B cell (primary cell): ENCODE results near the gene JPH3.

Experiments used
- CTCF ChIP-seq: fragments of 200-600 bp; IDR thresholded peaks from one replicate; pipeline ENCODE4 v1.8.0; 2022; ENCODE audit warnings: antibody characterized with exemption, mild to moderate bottlenecking
- EZH2 ChIP-seq: IDR thresholded peaks from 2 replicates; pipeline ENCODE4 v1.6.1; 2012; ENCODE audit warnings: borderline replicate concordance, low read depth, mild to moderate bottlenecking, moderate library complexity, low read length; ENCODE audit not compliant: insufficient read depth, poor library complexity, severe bottlenecking

GRCh38 chr16:87619360-87620200 is 17.3 kb downstream of the JPH3 start:
- TF ChIP-seq CTCF (no peak), EZH2 (no peak)
